Measurements from ENCODE around the gene SEC23B.
"Not testable (repeated sequence)": the region's sequence is repeated elsewhere in the genome, so short reads cannot be mapped to it uniquely, and the experiment has no call there.

SEC23B gene

DNA sequence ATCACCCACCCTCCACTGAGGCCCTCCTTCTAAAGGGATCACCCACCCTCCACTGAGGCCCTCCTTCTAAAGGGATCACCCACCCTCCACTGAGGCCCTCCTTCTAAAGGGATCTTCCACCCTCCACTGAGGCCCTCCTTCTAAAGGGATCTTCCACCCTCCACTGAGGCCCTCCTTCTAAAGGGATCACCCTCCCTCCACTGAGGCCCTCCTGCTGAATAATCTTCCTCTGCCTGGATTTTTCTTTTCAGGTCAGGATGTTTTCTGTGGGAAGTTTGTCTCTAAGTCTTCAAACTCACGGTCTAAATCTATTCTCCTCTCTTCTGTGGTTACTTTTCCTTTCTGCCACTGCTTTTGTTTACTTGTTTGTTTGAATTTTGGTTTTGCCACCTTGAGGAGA lies 6.1 kb upstream of the SEC23B start:
- H3K9me3 Mint-ChIP-seq; ATAC-seq (replicated peaks; ENCODE audit: extremely low read depth, poor library complexity, severe bottlenecking); H3K36me3 Mint-ChIP-seq (ENCODE audit: insufficient read depth); H3K4me1 Mint-ChIP-seq; H3K4me3 Mint-ChIP-seq; H3K27ac Mint-ChIP-seq (ENCODE audit: low read depth); DNase-seq (ENCODE audit: low spot score in 2 of 2): not testable (repeated sequence)
- peaks cover 13% of the 10 kb centered on the region for H3K27me3 Mint-ChIP-seq

GRCh38 chr20:18504479-18505060 lies 3.2 kb upstream of the SEC23B start:
- no peak overlapping the region for H3K4me3 Mint-ChIP-seq
- no peaks in the 10 kb centered on the region for H3K9me3 Mint-ChIP-seq
- DNase-seq (ENCODE audit: low spot score in 2 of 2) (no peak), ATAC-seq (replicated peaks; ENCODE audit: extremely low read depth, poor library complexity, severe bottlenecking) (no peak)
- peaks cover 19% of the 10 kb centered on the region for H3K36me3 Mint-ChIP-seq (ENCODE audit: insufficient read depth)
- peaks cover 13% of the 10 kb centered on the region for H3K27me3 Mint-ChIP-seq
- peaks cover 27% of the 10 kb centered on the region for H3K4me1 Mint-ChIP-seq
- no peak overlapping the region for H3K27ac Mint-ChIP-seq (ENCODE audit: low read depth)

DNA sequence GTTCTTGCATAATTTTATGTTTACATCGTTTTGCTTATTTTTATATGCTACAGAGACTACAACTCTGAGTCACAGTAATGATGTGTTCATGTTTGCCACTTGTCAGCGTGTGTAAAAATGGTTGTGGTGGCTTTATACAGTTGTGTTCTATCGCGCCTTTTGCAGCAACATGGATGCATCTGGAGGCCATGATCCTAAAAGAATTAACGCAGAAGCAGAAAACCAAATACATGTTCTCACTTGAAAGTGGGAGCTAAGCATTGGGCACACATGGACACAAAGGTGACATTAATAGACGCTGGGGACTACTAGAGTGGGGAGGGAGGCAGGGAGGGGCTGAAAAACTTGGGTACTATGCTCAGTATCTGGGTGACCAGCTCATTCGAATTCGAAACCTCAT lies 996 bp upstream of the SEC23B start:
- peaks cover 10% of the 10 kb centered on the region for H3K27me3 Mint-ChIP-seq
- ATAC-seq (replicated peaks; ENCODE audit: extremely low read depth, poor library complexity, severe bottlenecking): no peak
- peaks cover 42% of the 10 kb centered on the region for H3K4me1 Mint-ChIP-seq
- peak overlapping the region; percentile 98 for H3K4me3 Mint-ChIP-seq
- H3K9me3 Mint-ChIP-seq: no peaks in the 10 kb centered on the region
- peak in 1 of 2 donors; percentile 11 for DNase-seq (ENCODE audit: low spot score in 2 of 2)
- peak overlapping the region; percentile 100 for H3K27ac Mint-ChIP-seq (ENCODE audit: low read depth)
- peaks cover 37% of the 10 kb centered on the region for H3K36me3 Mint-ChIP-seq (ENCODE audit: insufficient read depth)

GRCh38 chr20:18511571-18511970 lies 3.8 kb downstream of the SEC23B start:
- Mint-ChIP-seq H3K9me3 (no peaks in the 10 kb centered on the region), H3K4me1 (peaks cover 51% of the 10 kb centered on the region), H3K27ac (ENCODE audit: low read depth) (peak overlapping the region; percentile 72), H3K36me3 (ENCODE audit: insufficient read depth) (peaks cover 63% of the 10 kb centered on the region), H3K27me3 (no peaks in the 10 kb centered on the region), H3K4me3 (no peak overlapping the region)
- no peak for ATAC-seq (replicated peaks; ENCODE audit: extremely low read depth, poor library complexity, severe bottlenecking)
- no peak for DNase-seq (ENCODE audit: low spot score in 2 of 2)

DNA sequence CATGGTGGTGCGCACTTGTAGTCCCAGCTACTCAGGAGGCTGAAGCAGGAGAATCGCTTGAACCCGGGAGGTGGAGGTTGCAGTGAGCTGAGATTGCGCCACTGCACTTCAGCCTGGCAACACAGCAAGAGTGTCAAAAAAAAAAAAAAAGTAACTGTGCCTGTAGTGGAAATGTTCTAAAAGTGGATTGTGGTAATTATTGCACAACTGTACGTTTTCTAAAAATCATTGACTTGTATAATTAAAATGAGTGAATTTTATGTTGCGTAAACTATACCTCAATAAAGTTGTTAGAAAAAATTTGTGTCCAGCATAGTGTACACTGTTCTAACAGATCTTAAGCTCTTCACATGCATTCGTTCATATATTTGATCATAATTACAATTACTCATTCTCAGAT lies 5.5 kb downstream of the SEC23B start:
- H3K27ac Mint-ChIP-seq (ENCODE audit: low read depth): no peak overlapping the region
- no peaks in the 10 kb centered on the region for H3K27me3 Mint-ChIP-seq
- ATAC-seq (replicated peaks; ENCODE audit: extremely low read depth, poor library complexity, severe bottlenecking) (no peak), DNase-seq (ENCODE audit: low spot score in 2 of 2) (no peak)
- no peaks in the 10 kb centered on the region for H3K9me3 Mint-ChIP-seq
- no peak overlapping the region for H3K4me3 Mint-ChIP-seq
- H3K4me1 Mint-ChIP-seq: peaks cover 36% of the 10 kb centered on the region
- peaks cover 47% of the 10 kb centered on the region for H3K36me3 Mint-ChIP-seq (ENCODE audit: insufficient read depth)

DNA sequence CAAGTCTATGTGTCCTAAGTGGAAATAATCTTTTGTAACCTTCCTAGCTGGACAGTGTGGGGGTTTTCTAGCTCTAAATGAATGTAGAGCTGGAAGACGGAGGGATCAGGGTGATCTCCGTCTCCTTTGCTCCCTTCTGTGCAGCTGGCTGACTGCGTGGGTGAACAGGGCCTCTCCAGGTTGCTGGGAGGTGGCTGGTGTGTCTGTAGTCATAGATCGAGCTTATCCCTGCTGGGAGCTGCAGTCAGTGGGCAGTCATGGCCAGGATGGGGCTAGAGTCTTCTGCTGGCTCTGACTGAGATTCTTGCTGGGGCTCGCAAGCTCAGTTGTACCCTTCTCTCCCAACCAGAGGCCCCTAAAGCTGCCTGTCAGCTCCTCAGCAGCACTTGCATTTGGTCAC lies 6.4 kb downstream of the SEC23B start:
- H3K36me3 Mint-ChIP-seq (ENCODE audit: insufficient read depth): peaks cover 44% of the 10 kb centered on the region
- DNase-seq (ENCODE audit: low spot score in 2 of 2): no peak
- no peaks in the 10 kb centered on the region for H3K27me3 Mint-ChIP-seq
- no peak overlapping the region for H3K4me3 Mint-ChIP-seq
- H3K4me1 Mint-ChIP-seq: peaks cover 27% of the 10 kb centered on the region
- H3K27ac Mint-ChIP-seq (ENCODE audit: low read depth): no peak overlapping the region
- H3K9me3 Mint-ChIP-seq: no peaks in the 10 kb centered on the region
- no peak for ATAC-seq (replicated peaks; ENCODE audit: extremely low read depth, poor library complexity, severe bottlenecking)

- DNase-seq (ENCODE audit: low spot score in 2 of 2) (no peak), ATAC-seq (replicated peaks; ENCODE audit: extremely low read depth, poor library complexity, severe bottlenecking) (no peak)
- Mint-ChIP-seq H3K27ac (ENCODE audit: low read depth) (no peak overlapping the region), H3K36me3 (ENCODE audit: insufficient read depth) (peaks cover 34% of the 10 kb centered on the region), H3K4me3 (no peak overlapping the region), H3K9me3 (no peaks in the 10 kb centered on the region), H3K27me3 (no peaks in the 10 kb centered on the region), H3K4me1 (peaks cover 13% of the 10 kb centered on the region)
Observed at GRCh38 chr20:18515973-18516372, 8.2 kb downstream of the SEC23B start.

GRCh38 chr20:18522066-18522465 lies 14.3 kb downstream of the SEC23B start:
- H3K27ac Mint-ChIP-seq (ENCODE audit: low read depth); H3K4me3 Mint-ChIP-seq; DNase-seq (ENCODE audit: low spot score in 2 of 2); ATAC-seq (replicated peaks; ENCODE audit: extremely low read depth, poor library complexity, severe bottlenecking); H3K4me1 Mint-ChIP-seq; H3K27me3 Mint-ChIP-seq; H3K9me3 Mint-ChIP-seq: not testable (repeated sequence)
- H3K36me3 Mint-ChIP-seq (ENCODE audit: insufficient read depth): peaks cover 26% of the 10 kb centered on the region

GRCh38 chr20:18523066-18523465 lies 15.3 kb downstream of the SEC23B start:
- DNase-seq (ENCODE audit: low spot score in 2 of 2): no peak
- peaks cover 34% of the 10 kb centered on the region for H3K36me3 Mint-ChIP-seq (ENCODE audit: insufficient read depth)
- H3K27ac Mint-ChIP-seq (ENCODE audit: low read depth): no peak overlapping the region

GRCh38 chr20:18524646-18525045 lies 16.9 kb downstream of the SEC23B start:
- no peak for ATAC-seq (replicated peaks; ENCODE audit: extremely low read depth, poor library complexity, severe bottlenecking)
- no peak overlapping the region for H3K27ac Mint-ChIP-seq (ENCODE audit: low read depth)

More at GRCh38 chr20:18523066-18523465, 15.3 kb downstream of the SEC23B start:
- H3K4me1 Mint-ChIP-seq: no peaks in the 10 kb centered on the region
- no peak for ATAC-seq (replicated peaks; ENCODE audit: extremely low read depth, poor library complexity, severe bottlenecking)
- H3K4me3 Mint-ChIP-seq: no peak overlapping the region
- H3K27me3 Mint-ChIP-seq: no peaks in the 10 kb centered on the region
- H3K9me3 Mint-ChIP-seq: no peaks in the 10 kb centered on the region

GRCh38 chr20:18526761-18527160 lies 19.0 kb downstream of the SEC23B start:
- DNase-seq (ENCODE audit: low spot score in 2 of 2); H3K4me3 Mint-ChIP-seq; H3K9me3 Mint-ChIP-seq; H3K4me1 Mint-ChIP-seq; H3K27me3 Mint-ChIP-seq; H3K27ac Mint-ChIP-seq (ENCODE audit: low read depth); ATAC-seq (replicated peaks; ENCODE audit: extremely low read depth, poor library complexity, severe bottlenecking): not testable (repeated sequence)
- peaks cover 64% of the 10 kb centered on the region for H3K36me3 Mint-ChIP-seq (ENCODE audit: insufficient read depth)

More at GRCh38 chr20:18524646-18525045, 16.9 kb downstream of the SEC23B start:
- Mint-ChIP-seq H3K4me1 (peaks cover 9% of the 10 kb centered on the region), H3K4me3 (no peak overlapping the region), H3K27me3 (no peaks in the 10 kb centered on the region), H3K36me3 (ENCODE audit: insufficient read depth) (peaks cover 47% of the 10 kb centered on the region), H3K9me3 (no peaks in the 10 kb centered on the region)
- DNase-seq (ENCODE audit: low spot score in 2 of 2): no peak

DNA sequence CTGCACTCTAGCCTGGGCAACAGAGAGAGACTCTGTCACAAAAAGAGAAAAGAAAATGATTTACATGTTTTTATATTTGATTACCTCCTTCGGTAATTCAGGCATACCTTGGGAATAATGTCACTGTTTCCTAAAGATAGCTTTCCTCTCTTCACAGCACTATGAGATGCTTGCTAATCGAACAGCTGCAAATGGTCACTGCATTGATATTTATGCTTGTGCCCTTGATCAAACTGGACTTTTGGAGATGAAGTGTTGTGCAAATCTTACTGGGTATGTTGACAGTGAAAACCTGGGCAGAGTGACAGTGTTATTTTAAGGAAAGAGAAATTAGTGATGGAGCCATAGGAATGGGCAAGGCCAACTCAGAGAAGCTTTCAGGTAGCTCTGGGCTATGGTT lies 19.6 kb downstream of the SEC23B start:
- H3K9me3 Mint-ChIP-seq: no peaks in the 10 kb centered on the region
- peaks cover 9% of the 10 kb centered on the region for H3K4me1 Mint-ChIP-seq
- no peak overlapping the region for H3K4me3 Mint-ChIP-seq
- peaks cover 70% of the 10 kb centered on the region for H3K36me3 Mint-ChIP-seq (ENCODE audit: insufficient read depth)
- no peak overlapping the region for H3K27ac Mint-ChIP-seq (ENCODE audit: low read depth)
- ATAC-seq (replicated peaks; ENCODE audit: extremely low read depth, poor library complexity, severe bottlenecking) (no peak), DNase-seq (ENCODE audit: low spot score in 2 of 2) (no peak)
- no peaks in the 10 kb centered on the region for H3K27me3 Mint-ChIP-seq

DNA sequence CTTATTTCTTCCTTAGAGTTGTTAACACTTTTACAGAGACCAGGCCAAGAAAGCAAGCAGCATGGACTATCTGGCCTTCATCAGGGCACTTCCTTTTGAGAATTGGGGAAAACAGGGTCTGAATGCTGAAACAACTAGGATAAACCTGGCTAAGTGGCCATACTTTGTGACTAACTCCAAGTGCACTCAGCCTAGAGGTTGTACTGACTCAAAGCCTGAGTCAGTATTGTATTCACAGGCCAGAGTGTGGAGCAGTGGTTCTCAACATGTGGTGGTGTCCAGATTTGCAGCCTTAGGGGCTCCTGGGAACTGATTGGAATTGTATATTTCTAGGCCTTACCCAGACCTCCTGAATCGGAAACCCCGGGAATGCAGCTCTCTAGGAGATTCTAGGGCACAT lies 20.1 kb downstream of the SEC23B start:
- H3K36me3 Mint-ChIP-seq (ENCODE audit: insufficient read depth): peaks cover 74% of the 10 kb centered on the region
- H3K27me3 Mint-ChIP-seq: no peaks in the 10 kb centered on the region

More for the DNA sequence above, 20.1 kb downstream of the SEC23B start:
- Mint-ChIP-seq H3K4me1 (peaks cover 9% of the 10 kb centered on the region), H3K4me3 (no peak overlapping the region), H3K27ac (ENCODE audit: low read depth) (no peak overlapping the region), H3K9me3 (no peaks in the 10 kb centered on the region)
- ATAC-seq (replicated peaks; ENCODE audit: extremely low read depth, poor library complexity, severe bottlenecking) (no peak), DNase-seq (ENCODE audit: low spot score in 2 of 2) (no peak)

All from central memory CD8-positive, alpha-beta T cell (primary cell).